T-helper 2 cell treated with Interferon-gamma antibody and Interleukin-4, amounts not matched to agents 5 μg/mL and 100 μg/mL, for 36 hours (primary cell): Measurements from ENCODE around the gene PLEKHG4.

Experiments used
- DNase-seq: peaks from one replicate; pipeline ENCODE4 v3.0.0; 2021; ENCODE audit warnings: low spot score
- H3K27ac Mint-ChIP-seq: one replicate; pipeline ENCODE4 v1.8.0; 2021; ENCODE audit warnings: mild to moderate bottlenecking, mixed read lengths
- H3K27me3 Mint-ChIP-seq: one replicate; pipeline ENCODE4 v1.8.0; 2021; ENCODE audit warnings: low read depth, mixed read lengths
- H3K36me3 Mint-ChIP-seq: one replicate; pipeline ENCODE4 v1.8.0; 2021; ENCODE audit warnings: low read depth, mixed read lengths
- H3K4me1 Mint-ChIP-seq: one replicate; pipeline ENCODE4 v1.8.0; 2021; ENCODE audit warnings: low read depth, mixed read lengths
- H3K4me3 Mint-ChIP-seq: one replicate; pipeline ENCODE4 v1.8.0; 2022; ENCODE audit warnings: mild to moderate bottlenecking, moderate library complexity, mixed read lengths
- H3K9me3 Mint-ChIP-seq: one replicate; pipeline ENCODE4 v1.8.0; 2021; ENCODE audit warnings: mixed read lengths

The PLEKHG4 gene, protein sequence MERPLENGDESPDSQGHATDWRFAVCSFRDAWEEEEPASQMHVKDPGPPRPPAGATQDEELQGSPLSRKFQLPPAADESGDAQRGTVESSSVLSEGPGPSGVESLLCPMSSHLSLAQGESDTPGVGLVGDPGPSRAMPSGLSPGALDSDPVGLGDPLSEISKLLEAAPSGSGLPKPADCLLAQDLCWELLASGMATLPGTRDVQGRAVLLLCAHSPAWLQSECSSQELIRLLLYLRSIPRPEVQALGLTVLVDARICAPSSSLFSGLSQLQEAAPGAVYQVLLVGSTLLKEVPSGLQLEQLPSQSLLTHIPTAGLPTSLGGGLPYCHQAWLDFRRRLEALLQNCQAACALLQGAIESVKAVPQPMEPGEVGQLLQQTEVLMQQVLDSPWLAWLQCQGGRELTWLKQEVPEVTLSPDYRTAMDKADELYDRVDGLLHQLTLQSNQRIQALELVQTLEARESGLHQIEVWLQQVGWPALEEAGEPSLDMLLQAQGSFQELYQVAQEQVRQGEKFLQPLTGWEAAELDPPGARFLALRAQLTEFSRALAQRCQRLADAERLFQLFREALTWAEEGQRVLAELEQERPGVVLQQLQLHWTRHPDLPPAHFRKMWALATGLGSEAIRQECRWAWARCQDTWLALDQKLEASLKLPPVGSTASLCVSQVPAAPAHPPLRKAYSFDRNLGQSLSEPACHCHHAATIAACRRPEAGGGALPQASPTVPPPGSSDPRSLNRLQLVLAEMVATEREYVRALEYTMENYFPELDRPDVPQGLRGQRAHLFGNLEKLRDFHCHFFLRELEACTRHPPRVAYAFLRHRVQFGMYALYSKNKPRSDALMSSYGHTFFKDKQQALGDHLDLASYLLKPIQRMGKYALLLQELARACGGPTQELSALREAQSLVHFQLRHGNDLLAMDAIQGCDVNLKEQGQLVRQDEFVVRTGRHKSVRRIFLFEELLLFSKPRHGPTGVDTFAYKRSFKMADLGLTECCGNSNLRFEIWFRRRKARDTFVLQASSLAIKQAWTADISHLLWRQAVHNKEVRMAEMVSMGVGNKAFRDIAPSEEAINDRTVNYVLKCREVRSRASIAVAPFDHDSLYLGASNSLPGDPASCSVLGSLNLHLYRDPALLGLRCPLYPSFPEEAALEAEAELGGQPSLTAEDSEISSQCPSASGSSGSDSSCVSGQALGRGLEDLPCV

DNA sequence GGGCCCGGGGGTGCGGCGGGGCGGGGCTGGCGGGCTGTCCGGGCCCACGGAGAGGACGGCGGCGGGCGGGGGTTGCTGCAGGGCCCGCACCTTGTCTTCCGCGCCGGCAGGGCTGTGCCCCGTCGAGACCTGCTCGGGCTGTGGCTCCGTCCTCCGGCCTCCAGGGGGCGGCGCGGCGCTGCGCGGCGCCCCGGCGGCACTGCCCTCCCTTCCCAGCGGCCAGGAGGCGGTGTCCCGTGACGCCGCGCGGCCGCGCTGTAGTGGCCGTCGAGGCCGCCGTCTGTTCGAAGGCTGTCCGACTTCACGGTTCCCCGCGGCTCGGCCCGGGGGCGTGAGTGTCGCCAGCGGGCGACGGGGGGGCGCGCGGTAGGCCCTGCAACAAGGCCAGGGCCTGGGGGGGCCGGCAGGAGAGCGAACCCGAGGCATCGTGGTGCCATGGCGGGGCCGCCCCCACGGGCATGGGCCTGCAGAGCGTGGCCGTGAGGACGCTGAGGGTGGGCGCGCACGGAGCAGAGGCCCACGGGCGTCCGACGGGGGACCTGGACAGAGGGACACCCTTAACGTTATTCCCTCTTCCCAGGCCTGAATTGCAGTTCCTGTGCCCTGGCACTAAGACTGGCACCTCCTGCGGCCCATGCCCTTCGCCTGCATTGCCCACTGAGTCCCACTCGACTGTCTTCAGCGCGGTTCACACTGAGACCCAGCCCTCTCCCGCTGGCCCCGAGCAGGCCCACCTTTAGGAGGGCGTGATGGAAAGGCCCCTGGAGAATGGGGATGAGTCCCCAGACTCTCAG lies at the start of gene PLEKHG4:
Gene PLEKHG4 (plus strand): TSS at position 237 of the 794 bp plus-strand sequence. CDS start 513 bp downstream, at position 750.
- H3K27ac Mint-ChIP-seq: peak within 1 kb of the TSS; percentile 77
- H3K4me3 Mint-ChIP-seq: peak within 1 kb of the TSS; percentile 88
- H3K9me3 Mint-ChIP-seq: no peaks in the 10 kb centered on the region
- peak; percentile 86 for DNase-seq
- no peaks in the 10 kb centered on the region for H3K27me3 Mint-ChIP-seq
- peaks cover 9% of the 10 kb centered on the region for H3K36me3 Mint-ChIP-seq
- peaks cover 13% of the 10 kb centered on the region for H3K4me1 Mint-ChIP-seq

DNA sequence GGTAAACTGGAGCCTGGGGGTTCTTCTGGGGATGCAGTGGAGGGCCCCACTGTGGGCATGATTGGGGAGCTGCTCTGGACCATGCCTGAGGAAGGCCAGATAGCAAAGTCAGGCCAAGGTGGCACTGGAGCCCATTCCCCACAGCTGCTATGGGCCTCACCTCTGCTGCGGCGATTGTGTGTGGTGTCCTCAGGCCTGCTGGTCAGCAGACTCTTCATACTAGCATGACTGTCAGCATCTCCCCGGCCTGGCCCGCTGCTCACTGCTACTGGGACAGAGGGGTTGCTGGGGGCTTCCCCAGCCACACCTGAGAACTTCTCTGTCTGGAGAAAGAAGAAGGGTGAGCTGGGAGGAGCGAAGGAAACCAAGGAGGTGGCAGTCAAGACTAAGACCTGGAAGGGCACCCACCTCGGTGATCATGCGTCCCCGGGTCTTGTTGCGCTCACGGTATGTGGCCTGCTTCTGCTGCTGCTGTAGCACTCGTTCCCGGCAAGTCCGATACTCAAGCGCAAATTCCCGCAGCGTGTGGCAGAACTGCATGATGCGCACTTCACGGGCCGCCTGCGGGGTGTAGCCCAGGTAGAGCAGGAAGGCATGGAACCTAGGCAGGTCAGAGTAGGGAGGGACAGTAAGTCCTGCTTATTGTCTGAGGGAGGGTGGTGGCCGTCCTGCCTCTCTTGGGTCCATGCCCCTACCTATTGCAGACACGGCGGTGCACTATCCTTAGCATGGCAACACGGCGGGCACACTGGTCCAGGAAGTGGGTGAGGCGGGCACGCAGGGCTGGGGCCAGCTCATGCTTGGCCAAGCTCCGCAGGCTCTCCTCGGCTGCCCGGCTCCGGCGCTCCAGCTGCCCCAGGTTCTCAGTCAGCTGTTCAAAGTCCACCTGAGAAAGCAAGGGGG lies 49.2 kb upstream of the PLEKHG4 start:
- no peak overlapping the region for H3K4me3 Mint-ChIP-seq

DNA sequence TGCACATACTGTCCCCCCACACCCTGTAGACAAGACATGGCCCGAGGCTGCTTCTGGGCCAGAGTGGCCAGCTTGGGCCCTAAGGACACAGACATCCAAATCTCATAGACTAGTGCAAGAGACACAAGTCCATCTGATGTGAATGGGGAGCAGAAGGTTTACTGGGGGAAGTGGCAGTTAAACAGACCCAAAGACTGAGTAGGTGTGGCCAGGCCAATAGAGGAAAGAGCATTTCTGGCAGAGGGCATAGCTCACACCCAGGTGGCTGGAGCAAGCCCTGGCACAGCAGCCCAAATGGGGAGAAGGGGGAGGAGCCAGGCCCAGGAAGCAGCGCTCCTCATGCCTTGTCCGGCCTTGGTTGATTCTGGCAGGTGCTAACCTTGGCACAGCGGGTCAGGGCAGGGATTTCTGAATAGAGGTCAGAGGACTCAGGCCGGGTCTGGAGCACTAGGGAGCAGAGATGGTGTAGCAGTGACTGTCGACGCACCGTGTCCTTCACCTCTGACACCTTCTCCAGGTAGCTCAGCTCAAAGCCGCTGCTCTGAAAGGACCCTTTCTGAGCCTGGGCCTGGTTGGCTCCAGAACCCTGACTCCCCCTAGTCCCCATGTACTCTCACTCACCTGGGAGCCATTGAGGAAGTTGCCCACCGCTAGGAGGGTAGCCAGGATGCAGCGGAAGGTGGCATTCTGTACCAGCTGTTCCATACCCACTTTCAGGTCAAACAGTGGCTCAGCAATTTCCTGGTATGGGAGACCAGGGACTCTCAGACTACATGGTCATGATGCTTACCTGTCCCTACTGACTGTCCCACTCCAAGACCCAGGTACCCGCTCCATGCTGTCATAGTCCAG lies 48.3 kb upstream of the PLEKHG4 start:
- DNase-seq: no peak
- Mint-ChIP-seq H3K27me3 (no peaks in the 10 kb centered on the region), H3K4me3 (no peak overlapping the region), H3K4me1 (peaks cover 15% of the 10 kb centered on the region), H3K9me3 (no peaks in the 10 kb centered on the region), H3K27ac (no peak overlapping the region), H3K36me3 (peaks cover 48% of the 10 kb centered on the region)

More for the DNA sequence above, 49.2 kb upstream of the PLEKHG4 start:
- H3K27me3 Mint-ChIP-seq: no peaks in the 10 kb centered on the region
- no peak overlapping the region for H3K27ac Mint-ChIP-seq
- peaks cover 44% of the 10 kb centered on the region for H3K36me3 Mint-ChIP-seq
- H3K9me3 Mint-ChIP-seq: no peaks in the 10 kb centered on the region
- no peak for DNase-seq
- H3K4me1 Mint-ChIP-seq: peaks cover 22% of the 10 kb centered on the region

DNA sequence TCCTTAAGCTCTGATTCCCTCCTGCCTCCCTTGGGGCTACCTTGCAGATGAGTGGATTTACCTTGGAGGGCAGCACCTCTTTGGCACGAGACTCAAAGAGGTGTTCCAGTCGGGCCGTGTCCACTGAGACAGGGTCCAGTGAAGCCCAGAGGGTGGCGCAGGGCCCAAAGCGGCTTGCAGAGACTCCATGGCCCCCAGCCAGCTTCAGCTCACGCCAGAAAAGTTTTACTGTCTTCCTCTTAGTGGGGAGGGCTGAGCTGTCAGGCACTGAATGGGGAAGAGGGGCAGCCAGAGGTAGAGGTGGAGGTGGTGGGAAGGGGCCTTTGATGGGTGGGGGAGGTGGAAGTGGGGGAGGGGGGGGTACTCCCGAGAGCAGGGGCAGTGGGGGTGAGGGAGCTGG lies 45.7 kb upstream of the PLEKHG4 start:
- Mint-ChIP-seq H3K36me3 (peaks cover 60% of the 10 kb centered on the region), H3K27me3 (no peaks in the 10 kb centered on the region), H3K9me3 (no peaks in the 10 kb centered on the region), H3K4me3 (no peak overlapping the region), H3K27ac (no peak overlapping the region), H3K4me1 (peaks cover 5% of the 10 kb centered on the region)
- no peak for DNase-seq

DNA sequence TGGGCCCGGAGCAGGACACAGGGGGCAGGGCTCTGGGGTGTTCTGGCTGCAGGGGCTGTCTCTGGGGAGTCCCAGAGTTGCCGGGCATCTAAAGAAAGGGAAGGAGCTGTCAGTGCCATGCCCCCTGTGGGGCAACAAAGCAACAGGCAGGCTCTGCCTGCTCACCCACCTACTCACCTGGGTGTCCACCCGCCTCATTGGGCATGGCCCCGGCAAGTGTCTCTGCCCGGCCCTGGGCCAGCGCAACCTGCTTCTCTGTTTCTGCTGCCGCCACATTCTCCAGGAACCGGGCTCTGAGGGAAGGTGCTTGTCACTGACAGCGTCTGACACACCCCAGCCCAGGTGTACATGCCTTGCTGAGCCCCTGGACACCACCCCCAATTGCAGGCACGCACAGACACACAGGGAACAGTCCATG lies 45.1 kb upstream of the PLEKHG4 start:
- Mint-ChIP-seq H3K27ac (no peak overlapping the region), H3K4me3 (no peak overlapping the region), H3K27me3 (no peaks in the 10 kb centered on the region), H3K4me1 (peaks cover 5% of the 10 kb centered on the region), H3K9me3 (no peaks in the 10 kb centered on the region), H3K36me3 (peaks cover 59% of the 10 kb centered on the region)
- DNase-seq: no peak

DNA sequence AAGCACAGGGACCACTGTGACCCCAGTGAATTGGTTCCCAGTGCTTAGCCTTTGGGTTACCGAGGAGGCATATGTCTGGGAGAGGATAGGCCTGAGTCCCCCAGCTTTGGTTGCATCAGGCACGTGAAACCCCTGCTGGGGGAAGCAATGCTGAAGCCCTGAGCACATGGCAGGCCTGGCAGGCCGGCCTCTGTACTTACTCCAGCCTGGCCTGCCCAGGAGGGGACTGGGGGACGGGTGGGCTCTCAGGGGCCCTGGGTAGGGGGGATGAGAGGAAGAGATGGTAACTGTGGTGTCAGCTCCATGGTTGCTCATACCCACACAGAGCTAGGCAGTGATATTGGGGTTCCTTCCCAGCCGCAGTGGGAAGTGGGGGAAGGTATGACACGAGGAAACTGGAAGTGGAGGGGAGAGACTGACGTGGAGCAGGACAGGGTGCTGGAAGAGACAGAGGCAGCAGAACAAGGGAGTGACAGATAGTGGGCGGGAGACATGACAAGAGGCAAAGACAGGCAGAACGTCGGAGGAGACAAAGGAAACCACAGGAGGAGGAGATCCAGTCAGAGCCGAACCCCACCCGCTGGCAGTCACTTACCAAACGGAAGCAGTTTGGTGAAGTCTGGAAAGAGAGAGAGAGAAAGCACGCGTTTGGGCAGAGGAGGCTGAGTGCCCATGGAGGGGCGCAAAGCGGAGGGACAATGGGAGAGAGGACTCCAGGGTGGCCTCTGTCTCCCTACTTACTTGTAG lies 43.3 kb upstream of the PLEKHG4 start:
- no peaks in the 10 kb centered on the region for H3K9me3 Mint-ChIP-seq
- H3K36me3 Mint-ChIP-seq: peaks cover 51% of the 10 kb centered on the region
- DNase-seq: no peak
- H3K27me3 Mint-ChIP-seq: no peaks in the 10 kb centered on the region
- H3K27ac Mint-ChIP-seq: peak overlapping the region; percentile 86
- H3K4me1 Mint-ChIP-seq: peaks cover 5% of the 10 kb centered on the region
- H3K4me3 Mint-ChIP-seq: peak overlapping the region; percentile 55

DNA sequence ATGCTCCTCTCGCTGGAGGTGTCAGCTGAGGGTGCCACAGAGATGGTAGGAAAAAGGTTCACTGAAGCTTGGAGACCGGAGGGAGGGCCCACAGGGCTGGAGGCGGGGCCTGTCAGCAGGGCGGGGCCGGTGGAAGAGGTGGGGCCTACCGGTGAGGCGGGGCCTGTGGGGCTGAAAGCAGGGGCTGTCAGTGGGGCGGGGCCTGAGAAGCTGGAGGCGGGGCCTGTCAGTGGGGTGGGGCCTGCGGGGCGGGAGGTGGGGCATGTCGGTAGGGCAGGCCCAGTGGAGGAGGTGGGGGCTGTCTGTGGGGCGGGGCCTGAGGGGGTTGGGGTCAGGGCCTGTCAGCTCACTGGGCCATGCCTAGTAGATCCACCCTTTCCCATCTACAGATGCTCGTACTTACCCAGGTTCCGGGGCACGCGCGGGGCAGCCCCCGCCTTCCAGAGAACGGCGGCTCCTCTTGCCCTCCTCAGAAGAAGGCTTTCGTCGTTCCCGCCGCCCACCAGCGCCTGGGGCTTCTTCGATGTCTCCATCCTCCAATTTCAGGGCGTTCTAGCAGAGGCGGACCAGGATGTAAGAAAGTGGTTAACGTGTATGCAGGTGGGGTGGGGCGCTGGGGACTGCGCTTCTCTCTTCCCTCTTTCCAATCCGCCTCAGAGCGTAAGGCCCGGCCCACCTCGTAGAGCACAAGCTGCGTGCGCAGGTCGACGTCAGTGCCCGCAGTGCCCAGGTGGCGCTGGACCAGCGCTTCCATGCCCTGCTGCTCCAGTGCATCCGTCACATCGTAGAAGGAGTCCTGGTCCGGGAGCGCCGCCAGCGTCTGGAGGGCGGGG lies 42.6 kb upstream of the PLEKHG4 start:
- Mint-ChIP-seq H3K9me3 (no peaks in the 10 kb centered on the region), H3K4me1 (peaks cover 11% of the 10 kb centered on the region), H3K4me3 (peak overlapping the region; percentile 55), H3K27ac (peak overlapping the region; percentile 86), H3K36me3 (peaks cover 51% of the 10 kb centered on the region), H3K27me3 (no peaks in the 10 kb centered on the region)
- DNase-seq: peak; percentile 69

DNA sequence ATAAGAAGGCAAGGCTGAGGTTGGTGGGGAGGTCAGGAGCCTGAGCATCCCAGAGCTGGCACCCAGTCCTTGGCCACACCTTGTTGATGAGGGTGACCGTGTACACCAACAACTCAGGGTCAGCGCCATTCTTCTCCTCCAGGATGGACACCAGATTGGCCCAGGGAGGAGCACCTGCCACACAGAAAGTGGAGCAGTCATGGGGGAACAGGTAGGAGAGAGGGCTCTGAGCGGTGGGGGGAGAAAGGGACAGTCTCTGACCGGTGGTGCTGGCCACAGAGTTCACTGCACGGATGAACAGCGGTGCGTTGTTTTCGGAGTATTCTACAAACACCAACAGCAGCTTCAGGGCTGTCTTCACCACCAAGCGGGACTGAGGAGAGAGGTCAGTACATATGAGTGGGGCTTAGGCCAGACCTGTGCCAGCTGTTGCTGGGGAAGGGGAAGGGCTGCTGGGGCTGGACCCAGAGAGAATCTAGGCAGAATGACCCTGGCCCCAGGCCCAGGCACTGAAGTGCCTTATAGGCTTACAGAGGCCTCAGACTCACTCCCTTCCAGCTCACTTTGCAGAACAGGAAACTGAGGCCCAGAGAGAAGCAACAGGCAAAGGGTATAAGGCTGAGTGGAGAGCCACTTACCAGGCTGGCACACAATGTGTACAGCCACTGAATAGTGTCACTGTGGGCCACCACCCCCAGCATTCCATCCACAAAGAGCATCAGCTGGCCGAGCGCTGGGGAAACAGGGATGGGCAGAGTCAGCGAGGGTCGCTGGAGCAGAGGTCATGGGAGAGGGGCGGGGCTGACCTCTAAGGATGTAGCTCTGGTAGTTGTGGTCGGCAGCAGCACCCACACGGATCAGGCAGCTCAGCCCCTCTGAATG lies 41.7 kb upstream of the PLEKHG4 start:
- Mint-ChIP-seq H3K9me3 (no peaks in the 10 kb centered on the region), H3K27me3 (no peaks in the 10 kb centered on the region), H3K4me3 (no peak overlapping the region), H3K4me1 (peaks cover 14% of the 10 kb centered on the region), H3K36me3 (peaks cover 51% of the 10 kb centered on the region), H3K27ac (peak overlapping the region; percentile 31)
- no peak for DNase-seq

DNA sequence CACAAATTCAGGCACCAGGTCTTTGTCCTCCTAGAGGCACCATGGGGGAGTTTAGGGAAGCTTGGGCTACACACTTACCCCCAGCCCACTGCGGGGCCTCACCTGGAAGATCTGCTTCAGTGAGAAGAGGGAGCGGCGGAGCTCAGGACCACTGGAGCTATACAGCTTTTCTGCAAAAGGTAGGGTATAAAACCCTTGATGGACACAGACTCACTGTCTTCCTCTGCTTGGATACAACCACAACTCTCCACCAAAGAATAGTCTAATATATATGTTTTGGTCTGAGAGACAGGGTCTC lies 41.1 kb upstream of the PLEKHG4 start:
- H3K9me3 Mint-ChIP-seq: no peaks in the 10 kb centered on the region
- H3K36me3 Mint-ChIP-seq: peaks cover 48% of the 10 kb centered on the region
- no peak overlapping the region for H3K27ac Mint-ChIP-seq
- no peaks in the 10 kb centered on the region for H3K27me3 Mint-ChIP-seq
- H3K4me1 Mint-ChIP-seq: peaks cover 16% of the 10 kb centered on the region
- H3K4me3 Mint-ChIP-seq: no peak overlapping the region
- no peak for DNase-seq

DNA sequence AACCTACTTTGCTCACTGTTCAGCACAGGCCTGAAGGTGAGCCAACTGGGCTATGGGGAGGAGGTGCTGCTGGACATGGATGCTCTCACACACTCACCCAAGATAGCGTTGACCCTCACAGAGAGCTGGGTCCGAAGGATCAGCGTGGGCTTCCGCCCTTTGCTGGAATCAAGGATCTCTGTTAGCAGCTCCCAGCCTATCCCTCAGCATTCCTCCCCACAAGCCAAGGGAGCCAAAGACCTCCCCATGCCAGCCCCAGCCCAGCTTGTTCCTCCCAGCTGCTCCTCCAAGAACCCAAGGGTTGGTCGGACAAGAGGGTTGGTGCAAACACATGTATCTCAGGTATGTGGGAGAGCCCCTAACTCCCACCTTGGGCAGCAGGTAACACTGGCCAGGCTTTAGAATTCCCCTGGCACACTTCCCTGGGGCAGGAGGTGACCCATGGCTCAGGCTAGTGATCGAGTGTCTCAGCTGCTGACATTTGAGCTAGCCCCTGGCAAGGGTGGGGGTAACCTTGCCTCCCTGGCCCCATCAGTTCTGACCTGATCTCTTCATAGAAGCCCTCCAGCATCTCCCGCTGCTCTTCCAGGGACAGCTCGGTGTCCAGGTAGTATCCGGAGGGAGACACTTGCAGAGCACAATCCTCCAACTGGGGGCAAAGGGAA lies 40.4 kb upstream of the PLEKHG4 start:
- H3K4me3 Mint-ChIP-seq: no peak overlapping the region
- no peak for DNase-seq
- no peaks in the 10 kb centered on the region for H3K27me3 Mint-ChIP-seq
- H3K36me3 Mint-ChIP-seq: peaks cover 43% of the 10 kb centered on the region
- H3K27ac Mint-ChIP-seq: no peak overlapping the region
- peaks cover 23% of the 10 kb centered on the region for H3K4me1 Mint-ChIP-seq
- H3K9me3 Mint-ChIP-seq: no peaks in the 10 kb centered on the region
